Measurements from ENCODE around the gene CS.
"Not testable (repeated sequence)": the region's sequence is repeated elsewhere in the genome, so short reads cannot be mapped to it uniquely, and the experiment has no call there.

DNA sequence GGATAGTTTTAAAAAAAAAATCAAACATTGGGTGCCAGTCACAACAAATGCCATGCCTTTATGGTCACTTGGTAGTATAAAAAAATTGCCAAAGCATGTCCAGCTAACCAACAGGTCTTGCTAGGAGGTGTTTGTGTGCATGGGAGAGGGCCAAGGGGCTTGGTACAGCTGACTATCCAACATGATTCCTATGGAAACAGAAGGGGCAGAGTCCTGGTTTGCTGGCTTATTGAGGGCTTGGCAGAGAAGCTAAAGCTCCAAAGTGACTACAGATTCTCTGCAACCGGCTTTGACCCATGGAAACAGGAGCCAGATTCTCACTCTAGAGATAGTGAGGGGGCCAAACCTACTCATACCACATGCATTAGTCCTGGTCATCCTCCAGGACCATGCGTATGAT lies 27.7 kb downstream of the CS start:
- TF ChIP-seq, protein P1, sequence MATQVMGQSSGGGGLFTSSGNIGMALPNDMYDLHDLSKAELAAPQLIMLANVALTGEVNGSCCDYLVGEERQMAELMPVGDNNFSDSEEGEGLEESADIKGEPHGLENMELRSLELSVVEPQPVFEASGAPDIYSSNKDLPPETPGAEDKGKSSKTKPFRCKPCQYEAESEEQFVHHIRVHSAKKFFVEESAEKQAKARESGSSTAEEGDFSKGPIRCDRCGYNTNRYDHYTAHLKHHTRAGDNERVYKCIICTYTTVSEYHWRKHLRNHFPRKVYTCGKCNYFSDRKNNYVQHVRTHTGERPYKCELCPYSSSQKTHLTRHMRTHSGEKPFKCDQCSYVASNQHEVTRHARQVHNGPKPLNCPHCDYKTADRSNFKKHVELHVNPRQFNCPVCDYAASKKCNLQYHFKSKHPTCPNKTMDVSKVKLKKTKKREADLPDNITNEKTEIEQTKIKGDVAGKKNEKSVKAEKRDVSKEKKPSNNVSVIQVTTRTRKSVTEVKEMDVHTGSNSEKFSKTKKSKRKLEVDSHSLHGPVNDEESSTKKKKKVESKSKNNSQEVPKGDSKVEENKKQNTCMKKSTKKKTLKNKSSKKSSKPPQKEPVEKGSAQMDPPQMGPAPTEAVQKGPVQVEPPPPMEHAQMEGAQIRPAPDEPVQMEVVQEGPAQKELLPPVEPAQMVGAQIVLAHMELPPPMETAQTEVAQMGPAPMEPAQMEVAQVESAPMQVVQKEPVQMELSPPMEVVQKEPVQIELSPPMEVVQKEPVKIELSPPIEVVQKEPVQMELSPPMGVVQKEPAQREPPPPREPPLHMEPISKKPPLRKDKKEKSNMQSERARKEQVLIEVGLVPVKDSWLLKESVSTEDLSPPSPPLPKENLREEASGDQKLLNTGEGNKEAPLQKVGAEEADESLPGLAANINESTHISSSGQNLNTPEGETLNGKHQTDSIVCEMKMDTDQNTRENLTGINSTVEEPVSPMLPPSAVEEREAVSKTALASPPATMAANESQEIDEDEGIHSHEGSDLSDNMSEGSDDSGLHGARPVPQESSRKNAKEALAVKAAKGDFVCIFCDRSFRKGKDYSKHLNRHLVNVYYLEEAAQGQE (IDR thresholded peaks at IDR 0.05; ENCODE audit: insufficient replicate concordance, low read depth): not testable (repeated sequence)
- TF ChIP-seq CTCF (IDR thresholded peaks at IDR 0.05; ENCODE audit: insufficient read depth, low read length); SPI1 (IDR thresholded peaks at IDR 0.05; ENCODE audit: borderline replicate concordance, low read depth); POLR2AphosphoS5 (IDR thresholded peaks at IDR 0.05; ENCODE audit: low read depth): not testable (repeated sequence)
